ENCODE data around the gene BRIP1.

The BRIP1 gene

GRCh38 chr17:61764846-61765245 lies 98.5 kb downstream of the BRIP1 start:
- DNase-seq (ENCODE audit: low read depth in 2 of 3, low spot score in 2 of 3), result no peak

GRCh38 chr17:61761827-61762226 lies 101.5 kb downstream of the BRIP1 start:
- no peak for DNase-seq (ENCODE audit: low read depth in 2 of 3, low spot score in 2 of 3)

DNA sequence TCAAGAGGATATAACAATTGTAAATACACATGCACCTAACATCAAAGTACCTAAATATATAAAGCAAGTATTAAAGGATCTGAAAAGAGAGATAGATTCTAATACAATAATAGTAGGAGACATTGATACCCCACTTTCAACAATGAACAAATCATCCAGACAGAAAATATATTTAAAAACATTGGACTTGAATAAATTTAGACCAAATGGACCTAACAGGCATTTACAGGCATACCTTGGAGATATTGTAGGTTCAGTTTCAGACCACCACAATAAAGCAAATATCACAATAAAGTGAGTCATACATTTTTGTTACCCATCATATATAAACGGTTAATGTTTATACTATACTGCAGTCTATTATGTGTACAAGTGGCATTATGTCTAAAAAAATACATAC lies 104.0 kb downstream of the BRIP1 start:
- no peak for DNase-seq (ENCODE audit: low read depth in 2 of 3, low spot score in 2 of 3)

DNA sequence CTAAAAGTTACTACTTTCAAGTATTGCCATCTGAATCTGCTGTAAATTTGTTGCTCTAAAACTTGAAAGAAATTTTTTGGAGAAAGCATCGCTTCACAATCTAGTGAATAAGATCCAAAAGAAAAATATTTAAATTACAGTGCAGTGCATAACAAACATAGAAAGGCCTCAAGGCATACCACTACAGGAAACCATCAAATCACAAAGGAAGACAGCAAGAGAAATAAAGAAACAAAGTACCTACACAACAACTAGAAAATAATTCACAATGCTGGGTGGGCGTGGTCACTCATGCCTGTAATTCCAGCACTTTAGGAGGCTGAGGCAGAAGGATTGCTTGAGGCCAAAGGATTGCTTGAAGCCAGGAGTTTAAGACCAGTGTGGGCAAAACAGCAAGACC lies 104.9 kb downstream of the BRIP1 start:
- DNase-seq (ENCODE audit: low read depth in 2 of 3, low spot score in 2 of 3), result no peak

DNA sequence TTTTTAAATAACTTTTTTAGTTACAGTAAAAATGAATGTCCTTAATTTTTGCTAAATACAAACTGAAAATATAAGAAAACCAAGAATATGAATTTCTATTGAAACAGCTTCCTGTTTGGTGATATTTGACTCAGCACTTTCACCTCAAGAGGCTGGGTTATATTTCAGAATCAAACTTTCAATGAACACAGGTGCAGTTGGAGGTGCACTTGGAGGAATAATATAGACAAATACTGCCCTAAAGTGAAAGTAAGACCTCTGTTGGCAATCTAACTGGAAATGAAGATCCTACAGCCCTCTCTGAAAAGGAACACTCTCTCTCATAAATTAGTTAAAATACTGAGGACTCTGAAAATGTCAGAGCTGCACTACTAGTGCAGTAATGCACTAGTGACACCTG lies 106.2 kb downstream of the BRIP1 start:
- DNase-seq (ENCODE audit: low read depth in 2 of 3, low spot score in 2 of 3), result no peak

GRCh38 chr17:61756561-61756960 lies 106.8 kb downstream of the BRIP1 start:
- DNase-seq (ENCODE audit: low read depth in 2 of 3, low spot score in 2 of 3), result no peak

- no peak for DNase-seq (ENCODE audit: low read depth in 2 of 3, low spot score in 2 of 3)
Measured at GRCh38 chr17:61755668-61756067, 107.7 kb downstream of the BRIP1 start.

GRCh38 chr17:61755078-61755477 lies 108.2 kb downstream of the BRIP1 start:
- DNase-seq (ENCODE audit: low read depth in 2 of 3, low spot score in 2 of 3), result no peak

DNA sequence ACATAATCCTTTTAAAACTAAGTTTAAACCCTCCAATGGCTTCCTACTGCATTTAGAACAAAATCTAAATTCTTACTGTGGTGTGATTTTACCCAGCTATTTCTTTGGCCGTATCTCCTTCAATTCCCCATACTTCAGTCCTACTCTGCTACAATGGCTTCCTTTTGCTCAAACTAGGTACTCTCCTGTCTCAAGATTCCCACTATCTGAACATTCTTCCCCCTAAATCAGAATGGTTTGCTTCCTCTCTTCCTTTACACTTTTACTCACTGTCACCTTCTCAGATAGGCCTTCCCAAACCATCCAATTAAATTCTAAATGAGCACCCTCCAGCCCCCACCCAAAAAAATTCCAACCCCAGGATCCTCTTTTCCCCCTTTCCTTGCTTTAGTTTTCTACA lies 109.2 kb downstream of the BRIP1 start:
- no peak for DNase-seq (ENCODE audit: low read depth in 2 of 3, low spot score in 2 of 3)

DNA sequence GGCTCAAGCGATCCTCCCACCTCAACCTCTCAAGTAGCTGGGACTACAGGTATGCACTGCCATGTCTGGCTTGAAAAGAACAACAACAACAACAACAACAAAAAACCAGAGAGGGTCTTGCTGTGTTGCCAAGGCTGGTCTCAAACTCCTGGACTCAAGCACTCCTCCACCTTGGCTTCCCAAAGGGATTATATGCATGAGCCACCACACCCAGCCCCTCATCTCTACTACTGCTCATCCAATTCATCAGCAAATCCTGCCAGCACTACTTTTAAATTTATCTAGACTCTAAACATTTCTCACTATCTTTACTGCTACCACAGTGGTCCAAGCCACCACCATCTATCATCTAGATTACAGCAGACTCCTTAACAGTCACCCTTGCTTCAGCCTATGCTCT lies 109.6 kb downstream of the BRIP1 start:
- DNase-seq (ENCODE audit: low read depth in 2 of 3, low spot score in 2 of 3), result no peak

GRCh38 chr17:61750656-61751055 lies 112.7 kb downstream of the BRIP1 start:
- no peak for DNase-seq (ENCODE audit: low read depth in 2 of 3, low spot score in 2 of 3)

DNA sequence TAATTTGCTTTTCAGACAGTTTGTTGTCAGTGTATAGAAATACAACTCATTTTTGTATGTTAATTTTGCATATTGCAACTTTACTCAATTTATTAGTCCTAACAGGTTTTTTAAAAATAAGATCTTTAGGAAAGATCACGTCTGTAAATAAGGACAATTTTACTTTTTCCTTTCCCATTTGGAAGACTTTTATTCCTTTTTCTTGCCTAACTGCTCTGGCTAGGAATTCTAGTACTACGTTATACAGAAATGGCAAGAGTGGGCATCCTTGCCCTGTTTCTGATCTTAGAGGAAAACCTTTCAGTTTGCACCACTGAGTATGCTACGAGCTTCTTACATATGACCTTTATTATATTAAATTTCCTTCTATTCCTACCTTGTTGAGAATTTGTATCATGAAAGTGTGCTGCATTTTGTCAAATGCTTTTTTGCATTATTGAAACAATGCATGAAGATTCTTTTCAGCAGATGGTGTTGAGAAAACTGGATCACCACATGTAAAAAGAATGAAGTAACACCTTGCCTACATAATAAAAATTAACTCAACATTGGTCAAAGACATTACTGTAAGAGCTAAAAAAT lies 113.4 kb downstream of the BRIP1 start:
- DNase-seq (ENCODE audit: low read depth in 2 of 3, low spot score in 2 of 3), result no peak

- no peak for DNase-seq (ENCODE audit: low read depth in 2 of 3, low spot score in 2 of 3)
Measured at GRCh38 chr17:61746248-61746985, 116.9 kb downstream of the BRIP1 start.

DNA sequence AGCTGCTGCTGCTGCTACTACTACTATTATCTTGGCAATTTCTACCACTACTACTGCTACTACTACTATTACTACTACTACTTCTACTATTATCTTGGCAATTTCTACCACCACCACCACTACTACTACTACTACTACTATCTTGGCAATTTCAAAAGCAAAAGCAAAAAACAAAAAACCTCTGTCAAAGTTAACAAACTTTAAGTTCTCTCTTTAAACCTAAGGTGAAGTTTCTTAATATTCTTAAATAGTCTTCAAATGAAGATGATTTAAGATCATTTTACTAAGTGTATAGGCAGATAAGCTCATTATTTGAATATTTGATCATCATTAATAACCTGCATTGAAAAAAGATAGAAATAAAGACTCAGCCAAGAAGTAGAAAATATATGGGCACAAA lies 118.5 kb downstream of the BRIP1 start:
- no peak for DNase-seq (ENCODE audit: low read depth in 2 of 3, low spot score in 2 of 3)

DNA sequence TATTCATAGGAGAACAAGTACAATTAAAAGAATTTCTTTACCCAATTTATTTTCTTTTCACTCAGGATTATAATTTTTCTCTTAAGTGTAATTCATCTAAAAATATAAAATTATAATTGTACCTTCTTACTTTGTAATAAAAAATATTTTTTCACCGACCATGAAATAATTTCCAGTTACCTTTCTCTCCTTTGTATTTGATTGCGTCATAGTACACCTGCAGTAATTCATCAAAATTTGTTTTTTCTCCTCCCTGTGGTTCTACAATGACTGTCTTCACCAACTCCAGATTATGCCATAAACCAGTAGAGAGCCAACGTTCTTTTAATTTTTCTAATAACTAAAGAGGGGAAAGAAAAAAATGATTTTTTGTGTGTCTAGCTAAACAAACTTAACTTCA lies 119.1 kb downstream of the BRIP1 start:
- DNase-seq (ENCODE audit: low read depth in 2 of 3, low spot score in 2 of 3), result no peak

DNA sequence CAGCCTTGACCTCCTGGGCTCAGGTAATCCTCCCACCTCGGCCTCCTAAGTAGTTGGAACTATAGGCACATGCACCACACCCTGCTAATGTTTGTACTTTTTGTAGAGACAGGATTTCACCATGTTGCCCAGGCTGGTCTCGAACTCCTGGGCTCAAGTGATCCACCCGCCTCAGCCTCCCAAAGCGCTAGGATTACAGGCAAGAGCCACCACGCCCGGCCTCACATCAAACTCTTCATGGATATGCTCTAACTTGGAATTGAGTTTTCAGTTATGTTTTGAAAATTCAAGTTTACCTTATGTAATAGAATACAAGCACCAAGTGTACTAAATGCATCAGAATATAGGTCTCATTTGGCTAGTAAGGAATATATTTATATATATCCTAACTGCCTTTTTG lies 119.6 kb downstream of the BRIP1 start:
- DNase-seq (ENCODE audit: low read depth in 2 of 3, low spot score in 2 of 3), result no peak

DNA sequence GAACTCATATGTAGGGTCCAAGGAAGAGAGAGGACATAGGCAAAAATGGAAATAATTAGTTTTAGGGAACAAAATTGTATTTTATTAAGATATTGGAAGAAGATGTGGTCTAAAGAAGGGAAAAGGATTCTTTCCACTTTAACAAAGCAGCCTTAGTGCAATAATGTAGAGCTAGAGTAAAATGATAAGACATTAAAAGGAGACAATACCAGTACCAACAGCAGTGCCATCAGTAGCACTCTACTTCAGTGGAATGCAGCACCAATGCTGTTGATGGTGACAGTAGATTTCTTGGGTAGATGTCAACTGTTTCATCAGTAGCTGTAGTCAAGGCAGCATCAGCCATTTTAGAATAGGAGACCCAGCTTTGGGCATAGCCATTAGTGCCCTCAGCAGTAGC lies 124.3 kb downstream of the BRIP1 start:
- DNase-seq (ENCODE audit: low read depth in 2 of 3, low spot score in 2 of 3), result no peak

DNA sequence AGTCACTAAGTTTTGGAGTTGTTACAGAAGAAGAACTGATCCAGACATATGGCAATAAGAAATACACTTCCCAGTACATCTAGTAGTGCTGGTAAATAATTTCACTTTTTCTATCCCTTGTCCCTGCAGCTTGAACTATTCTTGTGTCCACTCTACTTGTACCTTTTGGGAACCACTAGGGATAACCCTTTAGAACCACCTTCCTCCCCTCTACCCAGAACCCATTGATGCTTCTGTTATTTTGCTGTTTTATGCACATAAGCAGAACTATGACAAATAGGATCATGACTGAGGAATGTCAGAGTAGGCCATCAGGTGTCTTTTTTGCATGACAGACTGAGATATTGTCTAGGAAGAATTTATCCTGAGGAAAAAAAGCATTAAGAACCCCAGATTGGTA lies 125.1 kb downstream of the BRIP1 start:
- no peak for DNase-seq (ENCODE audit: low read depth in 2 of 3, low spot score in 2 of 3)

DNA sequence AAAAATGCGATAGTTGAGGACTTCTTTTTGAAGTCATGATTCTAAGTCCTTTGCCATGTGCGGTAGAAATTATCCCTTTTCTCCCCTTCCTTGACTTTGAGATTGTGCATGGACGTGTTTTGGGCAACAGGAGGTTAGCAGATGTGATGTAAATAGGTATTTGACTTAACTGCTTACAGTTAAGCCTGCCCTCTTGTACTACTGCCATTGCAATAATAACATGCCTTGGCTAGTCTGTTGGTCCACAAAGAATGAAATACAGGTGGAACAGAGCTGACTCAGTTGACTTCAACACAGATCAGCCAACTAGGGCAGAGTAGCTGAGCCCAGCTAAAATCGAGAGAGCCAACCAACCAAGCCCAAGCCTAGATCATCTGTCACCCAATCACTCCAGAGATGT lies 125.5 kb downstream of the BRIP1 start:
- no peak for DNase-seq (ENCODE audit: low read depth in 2 of 3, low spot score in 2 of 3)

- no peak for DNase-seq (ENCODE audit: low read depth in 2 of 3, low spot score in 2 of 3)
Measured at GRCh38 chr17:61736438-61736837, 126.9 kb downstream of the BRIP1 start.

- DNase-seq (ENCODE audit: low read depth in 2 of 3, low spot score in 2 of 3), result no peak
Measured at GRCh38 chr17:61735807-61736206, 127.5 kb downstream of the BRIP1 start.

- DNase-seq (ENCODE audit: low read depth in 2 of 3, low spot score in 2 of 3), result no peak
Measured at GRCh38 chr17:61734466-61734865, 128.9 kb downstream of the BRIP1 start.

DNA sequence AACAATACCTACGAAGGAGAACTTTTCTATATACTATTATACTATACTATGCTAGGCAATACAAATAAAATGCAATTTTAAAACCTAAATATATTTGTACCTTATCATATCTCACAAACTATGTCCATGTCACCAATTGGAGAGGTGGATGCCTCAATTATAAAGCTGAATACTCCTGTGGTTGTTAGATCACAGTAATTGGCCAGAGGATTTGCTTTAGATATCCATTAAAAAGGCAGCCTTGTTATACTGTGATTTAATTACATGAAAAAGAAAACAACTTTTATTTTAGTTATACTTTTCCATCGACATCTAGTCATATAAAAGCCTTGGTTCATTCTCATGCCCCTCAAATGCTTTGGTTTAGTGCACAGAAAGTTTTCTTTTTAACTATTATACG lies 129.3 kb downstream of the BRIP1 start:
- no peak for DNase-seq (ENCODE audit: low read depth in 2 of 3, low spot score in 2 of 3)

All from activated CD8-positive, alpha-beta memory T cell treated with anti-CD3 and anti-CD28 coated beads for 48 hours (primary cell).